ENCODE results near the gene SERTAD2. TPM values are rescaled to one million over a fixed set of nuclear protein-coding genes. Genes with fewer than 3 reads are reported as not detected.

The SERTAD2 gene, protein sequence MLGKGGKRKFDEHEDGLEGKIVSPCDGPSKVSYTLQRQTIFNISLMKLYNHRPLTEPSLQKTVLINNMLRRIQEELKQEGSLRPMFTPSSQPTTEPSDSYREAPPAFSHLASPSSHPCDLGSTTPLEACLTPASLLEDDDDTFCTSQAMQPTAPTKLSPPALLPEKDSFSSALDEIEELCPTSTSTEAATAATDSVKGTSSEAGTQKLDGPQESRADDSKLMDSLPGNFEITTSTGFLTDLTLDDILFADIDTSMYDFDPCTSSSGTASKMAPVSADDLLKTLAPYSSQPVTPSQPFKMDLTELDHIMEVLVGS
- 10 to 100 TPM; 31.2 to 33.9 TPM for total RNA-seq

DNA sequence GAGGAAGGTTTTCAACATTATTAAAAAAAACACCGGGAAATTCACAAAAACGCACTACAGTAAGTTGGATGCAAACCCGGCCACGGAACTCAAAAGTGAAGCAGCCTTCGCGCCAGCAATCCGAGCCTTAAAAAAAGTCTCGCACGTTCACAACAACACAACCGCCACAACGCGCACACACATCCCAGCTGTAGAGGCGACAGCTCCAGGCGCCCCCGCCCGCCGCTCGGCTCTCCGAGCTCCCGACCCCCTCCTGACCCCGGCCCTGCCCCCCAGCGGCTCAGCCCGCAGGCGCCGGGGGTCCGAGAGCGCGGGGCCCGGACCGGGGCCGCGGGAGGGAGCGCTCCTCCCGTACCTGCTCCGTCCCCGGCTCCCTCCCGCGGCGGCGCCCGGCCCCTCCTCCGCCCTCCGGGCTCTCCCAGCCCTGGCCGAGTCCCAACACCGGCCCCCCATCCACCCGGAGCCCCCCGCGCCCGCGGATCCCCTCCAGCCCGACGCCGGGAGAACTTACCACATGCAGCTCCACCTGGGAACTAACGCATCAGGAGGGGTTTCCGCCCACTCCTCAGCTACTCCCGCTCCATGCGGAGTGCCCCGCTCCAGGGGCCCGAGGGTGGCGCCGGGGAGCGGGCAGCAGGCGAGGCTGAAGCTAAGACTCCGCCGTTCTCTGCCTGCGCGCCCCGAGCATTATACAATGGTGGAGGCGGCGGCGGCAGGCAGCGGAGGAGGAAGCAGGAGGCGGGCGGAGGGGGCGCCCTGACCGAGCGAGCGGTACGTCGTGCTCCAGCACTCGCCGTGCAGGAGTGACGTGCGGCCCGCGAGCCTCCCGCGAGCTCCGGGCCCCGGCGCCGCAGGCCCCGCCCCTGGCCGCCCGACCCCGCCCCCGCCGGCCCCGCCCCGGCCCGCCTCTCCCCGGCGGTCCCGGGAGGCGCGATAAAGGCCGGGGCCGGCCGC, at the start of gene SERTAD2:
Gene SERTAD2 (minus strand): TSS at position 805 of the 954 bp plus-strand sequence. CDS start 17,042 bp downstream, outside the sequence.
- Mint-ChIP-seq H3K36me3 (ENCODE audit: low read depth) (peaks cover 4% of the 10 kb centered on the region), H3K9me3 (no peaks in the 10 kb centered on the region), H3K4me3 (peak within 1 kb of the TSS; percentile 91), H3K27me3 (no peaks in the 10 kb centered on the region), H3K27ac (peak within 1 kb of the TSS; percentile 90), H3K4me1 (ENCODE audit: low read depth) (peaks cover 74% of the 10 kb centered on the region)
- intact Hi-C loops (cut with micrococcal nuclease) = loop anchor here (5.0 to 10.0 kb wide), 3 partner anchors 44 to 519 kb away; no protein-coding TSS in a partner anchor
- ATAC-seq (peak; percentile 80), DNase-seq (peak; percentile 87)
- ChIA-PET POLR2A (interaction anchor here (0.7 to 6.0 kb wide), 26 partner anchors 8 to 214 kb away, joined by 3 to 56 read pairs (median 6); partner anchors contain the start of gene AFTPH), CTCF (interaction anchor here (0.7 to 7.0 kb wide), 35 partner anchors 9 to 326 kb away, joined by 3 to 83 read pairs (median 4); partner anchors contain the start of gene AFTPH)
- TF ChIP-seq, protein P1, sequence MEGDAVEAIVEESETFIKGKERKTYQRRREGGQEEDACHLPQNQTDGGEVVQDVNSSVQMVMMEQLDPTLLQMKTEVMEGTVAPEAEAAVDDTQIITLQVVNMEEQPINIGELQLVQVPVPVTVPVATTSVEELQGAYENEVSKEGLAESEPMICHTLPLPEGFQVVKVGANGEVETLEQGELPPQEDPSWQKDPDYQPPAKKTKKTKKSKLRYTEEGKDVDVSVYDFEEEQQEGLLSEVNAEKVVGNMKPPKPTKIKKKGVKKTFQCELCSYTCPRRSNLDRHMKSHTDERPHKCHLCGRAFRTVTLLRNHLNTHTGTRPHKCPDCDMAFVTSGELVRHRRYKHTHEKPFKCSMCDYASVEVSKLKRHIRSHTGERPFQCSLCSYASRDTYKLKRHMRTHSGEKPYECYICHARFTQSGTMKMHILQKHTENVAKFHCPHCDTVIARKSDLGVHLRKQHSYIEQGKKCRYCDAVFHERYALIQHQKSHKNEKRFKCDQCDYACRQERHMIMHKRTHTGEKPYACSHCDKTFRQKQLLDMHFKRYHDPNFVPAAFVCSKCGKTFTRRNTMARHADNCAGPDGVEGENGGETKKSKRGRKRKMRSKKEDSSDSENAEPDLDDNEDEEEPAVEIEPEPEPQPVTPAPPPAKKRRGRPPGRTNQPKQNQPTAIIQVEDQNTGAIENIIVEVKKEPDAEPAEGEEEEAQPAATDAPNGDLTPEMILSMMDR (IDR thresholded peaks at IDR 0.05) = no peak

DNA sequence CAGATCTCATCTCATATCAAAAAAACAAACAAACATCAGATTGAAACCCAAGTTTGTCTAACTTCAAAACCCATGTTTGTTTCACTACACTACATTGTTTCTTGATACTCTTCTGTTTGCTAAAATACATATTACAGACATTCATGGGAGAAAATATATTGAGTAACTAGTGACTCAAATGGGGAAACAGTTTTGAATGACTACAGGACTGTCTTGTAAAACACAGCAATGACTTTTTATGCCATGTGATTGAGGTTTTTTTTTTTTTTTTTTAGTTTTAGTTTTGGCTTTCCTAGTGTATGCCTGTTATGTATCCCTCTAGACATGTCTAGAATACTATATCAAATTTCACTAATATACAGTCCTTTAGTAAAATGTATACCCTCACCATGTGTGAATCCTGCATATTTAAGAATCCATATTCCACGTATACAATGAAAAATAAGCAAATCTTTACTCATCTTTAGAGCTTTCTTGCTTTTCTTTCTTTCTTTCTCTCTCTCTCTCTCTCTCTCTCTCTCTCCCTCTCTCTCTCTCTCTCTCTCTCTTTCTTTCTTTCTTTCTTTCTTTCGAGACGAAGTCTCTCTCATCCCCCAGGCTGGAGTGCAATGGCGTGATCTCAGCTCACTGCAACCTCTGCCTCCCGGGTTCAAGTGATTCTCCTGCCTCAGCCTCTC, 46.6 kb upstream of the SERTAD2 start:
- ATAC-seq = peak; percentile 57
- peaks cover 20% of the 10 kb centered on the region for H3K36me3 Mint-ChIP-seq (ENCODE audit: low read depth)
- no peaks in the 10 kb centered on the region for H3K27me3 Mint-ChIP-seq
- peaks cover 70% of the 10 kb centered on the region for H3K4me1 Mint-ChIP-seq (ENCODE audit: low read depth)
- CTCF ChIA-PET = interaction anchor here (0.6 to 1.1 kb wide), 5 partner anchors 47 to 173 kb away, joined by 3 to 4 read pairs (median 3); partner anchors contain the start of gene SERTAD2
- no peak overlapping the region for H3K4me3 Mint-ChIP-seq
- H3K9me3 Mint-ChIP-seq = peaks cover 12% of the 10 kb centered on the region
- intact Hi-C loops (cut with micrococcal nuclease) = no loop called here
- no peak for DNase-seq
- TF ChIP-seq, protein P1 (IDR thresholded peaks at IDR 0.05) = no peak
- POLR2A ChIA-PET = interaction anchor here (1.0 kb wide), 1 partner anchor 24 kb away, joined by 5 read pairs; no protein-coding TSS in a partner anchor
- H3K27ac Mint-ChIP-seq = peak overlapping the region; percentile 87

DNA sequence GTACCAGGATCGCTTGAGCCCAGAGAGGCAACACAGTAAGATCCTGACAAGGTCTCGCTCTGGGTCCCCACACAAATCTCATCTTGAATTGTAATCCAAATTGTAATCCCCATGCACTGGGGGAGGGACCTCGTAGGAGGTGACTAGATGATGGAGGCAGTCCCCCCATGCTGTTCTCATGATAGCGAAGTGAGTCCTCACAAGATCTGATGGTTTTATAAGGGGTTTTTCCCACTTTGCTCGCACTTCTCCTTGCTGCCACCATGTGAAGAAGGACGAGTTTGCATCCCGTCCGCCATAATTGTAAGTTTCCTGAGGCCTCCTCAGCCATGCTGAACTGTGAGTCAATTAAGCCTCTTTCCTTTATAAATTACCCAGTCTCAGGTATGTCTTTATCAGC, 46.0 kb upstream of the SERTAD2 start:
- peaks cover 20% of the 10 kb centered on the region for H3K36me3 Mint-ChIP-seq (ENCODE audit: low read depth)
- peaks cover 12% of the 10 kb centered on the region for H3K9me3 Mint-ChIP-seq
- ChIA-PET CTCF (interaction anchor here (0.6 kb wide), 1 partner anchor 124 kb away, joined by 3 read pairs; no protein-coding TSS in a partner anchor), POLR2A (no interaction called here)
- DNase-seq = peak; percentile 57
- H3K27ac Mint-ChIP-seq = peak overlapping the region; percentile 87
- no peaks in the 10 kb centered on the region for H3K27me3 Mint-ChIP-seq
- peaks cover 66% of the 10 kb centered on the region for H3K4me1 Mint-ChIP-seq (ENCODE audit: low read depth)
- intact Hi-C loops (cut with micrococcal nuclease) = loop anchor here (5.0 kb wide), 2 partner anchors 38 to 47 kb away; partner anchors contain the start of gene SERTAD2
- ATAC-seq = peak; percentile 25
- H3K4me3 Mint-ChIP-seq = no peak overlapping the region
- TF ChIP-seq, protein P1 (IDR thresholded peaks at IDR 0.05) = no peak

DNA sequence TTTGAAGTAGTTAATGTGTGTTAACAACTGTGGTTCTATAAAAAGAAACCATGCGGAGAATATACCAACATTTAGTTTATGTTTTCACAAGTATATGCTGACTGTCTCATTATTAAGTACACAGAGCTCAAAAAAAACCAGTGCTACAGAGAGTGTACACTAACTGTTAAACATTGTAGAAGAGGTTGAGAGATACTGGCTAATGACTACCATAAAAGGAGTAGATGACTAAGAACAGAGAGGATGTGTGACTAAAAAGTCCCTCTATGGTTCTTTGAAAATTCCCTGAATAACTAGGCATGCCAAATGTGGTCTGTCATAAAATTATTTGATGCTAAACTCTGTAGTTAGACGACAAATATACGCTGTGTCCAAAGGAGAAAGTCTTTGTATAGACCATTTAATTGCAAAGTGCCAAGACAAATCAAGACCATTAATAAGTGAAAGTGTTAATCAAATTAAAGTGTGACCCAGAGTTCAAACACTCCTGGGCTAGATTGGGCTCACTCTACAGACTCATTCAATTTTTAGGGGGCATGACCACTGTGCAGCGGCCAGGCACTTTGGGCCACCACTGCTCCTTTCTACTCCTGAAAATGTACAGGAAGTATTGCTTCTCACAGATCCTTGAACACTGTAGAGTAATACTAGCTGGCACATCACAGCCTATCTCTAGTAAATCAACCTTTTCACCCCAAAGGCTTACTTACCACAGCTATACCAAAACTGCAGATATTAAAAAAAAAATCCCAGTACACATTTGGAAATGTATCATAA, 45.1 kb upstream of the SERTAD2 start:
- peaks cover 20% of the 10 kb centered on the region for H3K36me3 Mint-ChIP-seq (ENCODE audit: low read depth)
- no peaks in the 10 kb centered on the region for H3K27me3 Mint-ChIP-seq
- ChIA-PET CTCF (interaction anchor here (1.3 kb wide), 1 partner anchor 52 kb away, joined by 3 read pairs; no protein-coding TSS in a partner anchor), POLR2A (interaction anchor here (0.5 to 1.6 kb wide), 2 partner anchors 40 to 662 kb away, joined by 3 read pairs; no protein-coding TSS in a partner anchor)
- H3K4me1 Mint-ChIP-seq (ENCODE audit: low read depth) = peaks cover 60% of the 10 kb centered on the region
- peak; percentile 90 for ATAC-seq
- intact Hi-C loops (cut with micrococcal nuclease) = loop anchor here (5.0 kb wide), 2 partner anchors 38 to 47 kb away; partner anchors contain the start of gene SERTAD2
- DNase-seq = no peak
- peak overlapping the region; percentile 52 for H3K4me3 Mint-ChIP-seq
- peak overlapping the region; percentile 87 for H3K27ac Mint-ChIP-seq
- TF ChIP-seq, protein P1 (IDR thresholded peaks at IDR 0.05) = no peak
- peaks cover 12% of the 10 kb centered on the region for H3K9me3 Mint-ChIP-seq
